HG03575 (cell line): ENCODE results near the gene KANK4.

ENCODE experiments used
- ATAC-seq: cut with Tn5 transposase; IDR thresholded peaks from one replicate; pipeline ENCODE4 v1.9.1; 2021; ENCODE audit not compliant: unreplicated experiment, insufficient number of reproducible peaks, low FRiP score; ENCODE audit errors: extremely low read depth

KANK4 gene

DNA sequence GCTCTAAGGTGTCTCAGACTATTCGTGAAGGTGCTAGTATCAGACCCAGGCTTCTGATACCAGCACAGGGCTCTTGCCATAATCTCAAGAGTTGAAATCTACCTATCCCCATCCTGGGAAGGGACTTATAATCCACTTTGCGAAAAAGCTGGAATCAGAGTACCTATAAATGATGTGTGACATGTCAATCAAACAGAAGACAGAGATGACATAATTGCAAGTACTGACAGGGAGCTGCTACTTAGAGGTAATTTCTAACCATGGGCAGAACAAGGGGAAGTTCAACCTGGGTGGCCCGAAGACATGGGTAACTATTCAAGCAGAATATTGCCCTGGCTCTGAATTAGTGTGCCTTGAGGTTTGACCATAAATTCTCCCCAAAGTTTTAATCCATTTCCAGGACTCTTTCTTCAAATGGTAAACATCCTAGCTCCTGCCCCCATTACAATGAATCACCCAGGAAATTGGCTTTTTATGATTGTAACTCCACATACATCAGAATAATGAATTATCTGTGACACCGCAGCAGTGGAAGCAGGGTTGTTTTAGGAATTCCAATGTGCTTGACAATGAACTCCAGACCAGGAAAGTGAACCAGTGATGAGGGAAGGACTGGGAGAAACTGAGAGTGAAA, 37.2 kb downstream of the KANK4 start:
- ATAC-seq: no peak

DNA sequence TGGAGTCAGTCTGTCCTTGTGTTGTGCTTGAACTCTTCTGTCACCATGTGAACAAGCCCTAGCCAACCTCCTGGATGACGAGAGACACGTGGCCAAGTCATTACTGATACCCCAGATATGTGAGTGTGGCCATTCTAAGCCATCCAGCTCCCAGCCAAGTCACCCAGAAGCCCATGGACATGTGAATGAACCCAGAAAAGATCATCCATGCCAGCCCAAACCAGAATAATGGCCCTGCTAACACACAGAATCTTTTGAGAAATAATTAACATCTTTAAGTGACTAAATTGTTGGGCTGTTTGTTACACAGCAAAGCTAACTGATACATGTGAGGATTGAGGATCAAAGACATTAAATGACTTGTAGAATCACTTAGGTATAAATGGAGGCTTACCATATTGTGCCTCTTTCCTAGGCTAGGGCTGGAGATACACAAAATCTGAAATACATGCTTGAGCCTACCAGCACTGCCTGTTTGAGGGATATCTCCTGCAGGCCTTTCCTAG, 38.2 kb downstream of the KANK4 start:
- ATAC-seq: no peak

DNA sequence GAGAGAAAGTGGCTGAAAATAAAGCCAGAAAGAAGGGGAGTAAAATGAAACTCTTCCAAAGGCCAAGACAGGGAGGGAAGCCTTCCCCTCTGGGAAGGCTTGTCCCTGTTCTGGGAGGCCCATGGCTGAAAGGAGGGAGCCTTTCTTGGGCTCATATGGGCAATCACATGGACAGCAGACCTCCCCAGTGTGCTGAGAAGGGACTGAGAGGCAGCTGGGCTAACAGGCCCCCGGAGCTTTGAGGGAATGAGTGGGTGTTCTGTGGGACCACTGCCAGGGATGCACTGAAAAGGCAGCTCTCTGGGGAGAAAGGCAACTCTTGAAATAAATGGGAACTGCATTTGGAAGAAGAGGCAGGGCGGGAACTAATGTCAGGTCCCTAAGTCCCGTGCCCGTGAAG, 39.1 kb downstream of the KANK4 start:
- ATAC-seq: no peak

DNA sequence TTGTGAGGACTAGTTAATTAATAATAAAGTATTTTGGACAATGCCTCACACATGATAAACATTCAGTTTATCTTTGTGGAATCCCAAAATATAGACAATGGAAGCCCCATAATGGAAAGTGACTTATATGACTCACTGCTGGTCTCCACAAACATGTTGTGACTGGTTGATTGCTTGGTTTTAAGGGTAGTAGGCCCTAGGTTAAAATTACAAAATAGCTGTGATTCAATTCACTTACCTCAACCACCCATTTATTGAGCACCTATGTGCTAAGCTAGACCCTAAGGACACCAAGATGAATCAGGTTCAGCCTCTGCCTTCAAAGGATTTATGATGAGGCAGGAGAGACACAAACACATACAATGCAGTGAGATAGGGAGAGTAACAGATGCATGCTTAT, 42.4 kb downstream of the KANK4 start:
- no peak for ATAC-seq

DNA sequence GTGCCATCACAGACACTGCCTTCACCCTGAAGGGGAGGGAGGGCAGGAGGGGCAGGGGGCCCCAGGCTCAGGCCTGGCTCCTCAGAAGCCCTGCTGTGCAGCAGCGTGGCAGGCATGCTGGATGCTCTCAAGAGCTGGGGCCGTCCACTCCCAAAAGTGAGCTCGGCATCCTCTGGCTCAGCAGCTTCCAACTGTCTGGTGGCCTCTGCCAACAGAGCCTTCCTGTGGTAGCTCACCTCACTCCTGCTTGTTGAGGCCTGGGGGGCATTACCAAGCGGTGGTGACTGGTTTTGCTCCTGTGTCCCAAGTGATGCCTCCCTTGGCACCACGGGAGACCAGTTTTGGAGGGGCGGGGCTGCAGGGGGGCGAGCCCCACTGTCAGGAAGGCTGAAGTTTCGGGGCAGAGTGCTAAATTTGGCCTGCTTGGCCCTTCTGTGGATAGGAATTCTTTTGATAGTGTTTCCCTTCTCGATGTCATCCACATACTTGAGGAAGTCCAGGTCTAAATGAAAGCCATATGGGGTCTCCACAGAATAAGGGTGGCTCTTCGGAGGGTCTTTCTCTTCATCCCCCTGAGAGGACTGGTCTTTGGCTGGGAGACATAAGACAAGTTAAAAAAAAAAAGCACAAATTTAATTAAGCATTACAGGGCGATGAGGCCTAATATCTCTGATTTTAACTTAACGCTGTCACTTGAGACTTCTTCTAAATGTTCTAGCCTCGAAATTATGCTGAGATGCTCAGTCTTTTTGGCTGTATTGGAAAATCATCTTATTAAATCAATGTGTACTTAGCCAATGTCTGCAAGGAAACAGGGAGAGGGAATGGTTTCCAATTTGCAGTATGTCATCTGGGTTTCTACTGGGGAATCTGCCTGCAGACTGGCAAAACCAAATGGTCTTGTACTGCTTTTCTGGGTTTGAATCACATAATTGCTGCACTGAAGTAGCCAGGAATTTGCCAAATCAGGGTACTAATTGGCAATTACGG, 44.4 kb downstream of the KANK4 start:
- no peak for ATAC-seq

DNA sequence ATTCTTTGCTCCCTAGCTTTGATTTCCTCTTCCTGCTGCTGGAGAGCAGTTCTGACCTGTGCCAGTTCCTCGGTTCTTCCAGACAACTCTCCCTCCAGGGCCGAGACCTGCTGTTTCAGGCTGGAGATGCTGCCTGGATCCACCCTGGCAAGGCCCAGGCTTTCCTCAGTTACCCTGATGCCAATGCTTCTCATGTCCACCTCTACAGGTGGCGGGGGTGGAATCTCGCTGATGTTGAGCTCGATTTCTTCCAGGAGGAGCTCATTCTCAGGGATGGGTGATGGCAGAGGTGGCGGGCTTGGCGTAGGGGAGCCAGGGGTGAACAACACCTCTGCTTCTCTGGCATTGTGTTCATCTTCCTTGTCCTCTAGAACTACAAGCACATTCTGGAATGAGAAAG, 45.3 kb downstream of the KANK4 start:
- no peak for ATAC-seq

DNA sequence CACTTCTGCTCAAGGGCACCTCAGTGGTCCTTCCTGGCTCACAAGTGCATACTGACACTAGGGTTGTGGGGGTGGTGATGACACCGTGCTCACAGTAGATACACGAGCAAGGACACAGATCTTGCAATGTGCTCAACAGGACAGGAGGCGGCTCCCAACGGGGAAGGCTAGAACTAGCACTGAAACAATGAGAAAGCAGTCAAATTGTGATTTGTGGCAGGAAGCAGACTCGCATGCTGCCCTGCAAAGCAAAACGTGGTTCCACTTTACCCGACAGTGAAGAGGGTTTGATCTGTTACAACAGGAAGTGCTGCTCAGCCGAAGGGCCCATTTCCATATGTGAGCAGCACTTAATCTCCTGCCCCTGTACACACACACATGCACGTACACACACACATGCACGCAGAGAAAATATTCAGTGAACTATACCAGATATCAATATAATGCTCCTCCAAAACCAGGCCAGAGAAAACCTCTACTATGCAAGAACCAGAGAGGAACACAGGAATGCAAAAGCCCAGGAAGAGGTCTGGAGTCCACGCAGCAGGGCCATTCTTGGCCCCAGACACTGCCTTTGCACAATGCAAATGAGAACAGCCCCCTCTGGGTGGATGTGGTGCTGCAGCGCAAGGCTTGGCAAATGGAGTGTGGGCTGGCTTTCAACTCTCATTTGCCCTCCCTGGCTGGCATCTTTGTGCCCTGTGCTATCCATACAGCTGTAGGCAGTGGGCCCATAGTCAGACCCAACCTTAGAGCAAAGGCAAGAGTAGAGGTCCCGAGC, 47.1 kb downstream of the KANK4 start:
- ATAC-seq: peak; percentile 78

DNA sequence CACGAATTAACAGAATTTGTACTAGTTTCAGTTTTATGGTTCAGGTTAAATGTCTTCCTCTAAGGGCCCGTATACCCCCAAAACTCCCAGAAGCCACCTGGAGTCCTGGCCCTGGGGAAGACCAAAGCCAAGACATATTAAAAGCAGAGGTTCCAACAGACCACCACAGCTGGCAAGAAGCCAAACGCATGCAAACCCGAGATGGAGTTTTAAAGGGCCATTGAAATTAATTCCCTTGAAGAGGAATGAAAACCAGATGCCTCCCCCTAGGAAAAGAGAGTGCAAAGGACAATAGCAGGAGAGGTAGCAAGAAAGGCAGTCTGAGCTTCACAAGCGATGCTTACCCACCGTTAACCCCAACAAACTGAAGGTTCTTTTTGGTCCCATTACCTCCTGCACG, 48.1 kb downstream of the KANK4 start:
- no peak for ATAC-seq

DNA sequence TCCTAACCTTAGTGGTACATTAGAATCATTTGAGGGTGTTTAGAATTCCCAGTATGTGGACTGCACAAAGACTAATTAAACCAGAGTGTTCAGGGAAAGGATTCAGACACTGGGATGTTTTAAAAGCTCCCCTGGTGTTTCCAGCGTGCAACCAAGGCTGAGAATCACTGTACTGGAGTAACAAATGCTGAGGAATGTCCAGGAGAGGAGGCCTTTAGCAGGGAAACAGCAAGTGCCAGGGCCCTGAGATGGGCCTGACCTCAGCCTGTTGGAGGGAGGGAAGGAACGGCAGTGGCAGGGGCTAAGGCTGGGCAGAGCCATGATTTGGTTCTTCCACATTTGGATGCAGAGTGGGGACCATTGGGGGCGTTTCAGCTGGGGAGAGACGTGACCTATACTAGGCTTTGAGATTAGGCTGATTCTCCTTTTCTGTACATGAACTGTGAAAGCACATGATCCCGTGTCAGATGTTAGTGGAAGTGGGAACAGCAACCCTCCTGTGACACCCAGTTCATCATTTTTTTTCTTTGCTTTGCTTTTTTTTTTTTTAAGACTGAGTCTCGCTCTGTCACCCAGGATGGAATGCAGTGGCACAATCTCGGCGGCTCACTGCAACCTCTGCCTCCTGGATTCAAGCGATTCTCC, 49.3 kb downstream of the KANK4 start:
- ATAC-seq: no peak

DNA sequence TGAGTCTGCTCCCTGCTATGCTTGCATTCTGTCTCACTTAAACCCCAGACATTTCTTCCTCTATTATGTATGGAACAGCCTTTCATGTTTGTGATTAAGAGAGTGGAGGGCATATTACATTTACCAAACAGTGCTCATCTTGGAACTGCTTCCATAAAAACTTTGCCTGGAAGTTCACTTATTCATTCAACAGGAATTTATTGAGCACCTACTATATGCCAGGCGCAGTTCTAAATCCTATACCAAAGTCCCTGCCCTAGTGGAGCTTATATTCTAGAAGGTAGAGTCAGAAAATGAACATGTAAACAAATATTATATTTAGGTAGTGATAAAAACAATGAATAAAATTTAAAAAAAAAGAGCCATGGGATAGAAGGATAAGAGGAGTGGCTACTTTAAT, 49.8 kb downstream of the KANK4 start:
- no peak for ATAC-seq

DNA sequence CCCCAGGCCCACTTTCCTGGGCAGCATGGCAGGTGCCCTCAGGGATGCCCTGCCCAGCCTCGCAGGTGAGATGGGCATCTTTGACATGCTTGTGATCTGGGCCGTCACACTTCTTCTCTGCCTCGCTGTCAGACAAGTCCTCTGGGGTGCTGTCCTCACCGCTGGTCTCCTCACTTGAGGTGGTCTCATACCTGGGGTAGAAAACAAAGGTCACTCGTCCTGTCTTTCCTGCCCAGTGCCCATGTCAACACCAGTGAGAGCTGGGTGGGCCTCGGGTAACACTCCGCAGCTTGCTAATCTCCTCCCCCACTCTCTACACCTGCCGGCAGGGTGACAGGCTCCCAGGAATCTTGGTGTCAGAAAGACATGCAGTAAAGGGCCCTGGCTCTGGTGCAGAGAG, 50.9 kb downstream of the KANK4 start:
- no peak for ATAC-seq

DNA sequence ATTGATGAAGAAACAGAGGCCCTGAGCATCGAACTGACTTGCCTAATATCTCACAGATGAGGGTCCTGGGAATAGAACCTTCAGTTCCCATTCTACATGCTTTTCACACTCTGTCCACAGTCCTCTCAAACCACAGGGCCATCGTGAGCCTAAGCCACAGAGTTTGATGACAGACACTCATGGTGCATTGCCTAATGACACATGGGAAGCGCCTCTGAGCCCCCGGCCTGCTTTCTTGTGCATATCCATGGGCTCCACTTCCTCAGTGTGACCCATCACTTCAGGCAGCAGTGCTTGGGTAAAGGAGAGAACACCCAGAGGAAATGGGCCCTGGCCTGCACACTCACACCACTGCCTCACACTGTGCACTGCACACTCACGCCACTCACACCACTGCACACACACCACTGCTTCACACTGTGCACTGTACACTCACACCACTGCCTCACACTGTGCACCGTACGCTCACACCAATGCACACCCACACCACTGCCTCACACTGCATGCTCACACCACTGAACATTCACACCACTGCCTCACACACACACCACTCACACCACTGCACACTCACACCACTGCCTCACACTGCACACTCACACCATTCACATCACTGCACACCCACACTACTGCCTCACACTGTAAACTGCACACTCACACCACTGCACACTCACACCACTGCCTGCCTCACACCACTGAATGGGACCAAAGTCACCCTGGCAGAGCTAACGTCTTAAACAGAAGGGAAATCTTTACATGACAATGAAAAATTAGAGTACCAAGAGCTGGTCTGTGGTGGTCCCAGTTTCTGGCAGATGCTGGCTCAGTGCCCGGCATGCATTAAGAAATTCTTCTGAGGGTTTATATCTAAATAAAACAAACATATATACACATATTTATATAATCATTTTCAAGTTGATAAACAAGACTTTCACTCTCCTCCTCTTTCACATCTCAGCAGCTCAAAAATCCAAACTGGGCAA, 53.0 kb downstream of the KANK4 start:
- no peak for ATAC-seq

DNA sequence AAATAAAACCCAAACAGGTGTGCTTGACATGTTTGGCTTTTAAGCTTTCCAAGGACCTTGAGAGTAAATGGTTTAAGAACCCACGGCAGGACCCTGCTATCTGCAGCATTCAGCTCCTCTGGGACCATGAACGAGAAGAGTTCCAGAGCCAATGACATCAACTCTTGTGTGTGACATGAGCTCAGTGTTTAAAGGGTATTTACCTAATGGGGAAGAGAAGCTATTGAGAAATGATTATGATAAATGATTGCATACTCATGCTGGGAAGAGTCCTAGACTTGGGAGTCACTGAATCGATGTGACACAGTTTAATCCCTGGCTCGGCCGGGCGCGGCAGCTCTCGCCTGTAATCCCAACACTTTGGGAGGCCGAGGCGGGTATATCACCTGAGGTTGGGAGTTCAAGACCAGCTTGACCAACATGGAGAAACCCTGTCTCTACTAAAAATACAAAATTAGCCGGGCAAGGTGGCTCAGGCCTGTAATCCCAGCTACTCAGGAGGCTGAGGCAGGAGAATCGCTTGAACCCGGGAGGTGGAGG, 55.4 kb downstream of the KANK4 start:
- ATAC-seq: no peak

DNA sequence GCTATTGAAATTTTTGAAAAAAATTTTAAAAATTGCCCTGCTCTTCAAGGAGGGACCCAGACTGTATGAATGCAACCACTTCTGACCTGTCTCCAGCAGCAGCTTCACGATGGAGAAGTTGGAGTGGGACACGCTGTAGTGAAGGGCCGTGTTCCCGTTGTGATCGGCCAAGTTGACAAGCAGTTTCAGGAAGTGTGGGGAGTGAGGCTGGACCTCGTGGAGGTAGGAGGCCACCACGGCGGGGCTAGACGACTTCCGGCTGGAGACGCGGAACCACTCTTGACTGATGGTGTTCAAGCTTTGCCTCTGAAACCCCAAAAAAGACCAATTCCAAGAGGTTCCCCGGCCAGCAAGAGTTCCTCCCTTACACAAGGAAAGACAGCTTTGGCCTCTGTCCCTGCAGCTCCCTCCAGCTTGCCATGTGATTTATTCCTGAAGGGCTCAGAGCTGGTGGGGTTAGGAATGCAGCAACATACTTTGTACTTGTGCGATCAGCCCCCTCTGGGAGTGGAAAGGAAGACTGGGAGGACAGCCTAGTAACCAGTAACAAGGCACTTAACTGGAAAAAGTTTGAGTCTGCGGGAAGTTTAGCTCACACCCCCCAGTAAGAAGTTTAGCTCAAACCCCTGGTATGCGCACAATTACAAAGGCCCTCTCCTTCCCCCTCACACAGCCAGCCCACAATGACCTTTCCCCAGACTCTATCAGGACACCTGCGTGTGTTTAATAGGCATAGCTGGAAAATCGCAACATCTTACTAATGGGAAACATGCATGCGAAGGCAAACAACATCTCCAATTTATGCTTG, 56.0 kb downstream of the KANK4 start:
- ATAC-seq: no peak

DNA sequence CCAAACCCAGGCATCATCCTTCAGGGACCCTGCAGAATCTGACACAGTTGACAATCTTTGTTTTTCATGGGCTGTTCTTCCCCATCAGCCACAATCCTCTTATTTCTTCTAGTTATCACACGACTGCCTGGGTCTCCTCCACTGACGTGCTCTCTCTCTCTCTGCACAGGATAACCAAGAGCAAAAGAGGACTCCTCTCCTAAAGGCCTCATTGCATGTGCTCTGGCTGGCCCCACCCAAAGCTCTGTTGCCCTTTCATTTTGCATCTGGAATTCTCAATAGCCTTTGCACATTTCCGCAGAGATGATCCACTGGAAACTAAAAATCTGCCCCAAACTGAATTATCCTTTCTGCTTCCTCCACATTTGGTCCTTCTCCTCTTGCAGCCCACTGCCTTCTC, 58.5 kb downstream of the KANK4 start:
- no peak for ATAC-seq

DNA sequence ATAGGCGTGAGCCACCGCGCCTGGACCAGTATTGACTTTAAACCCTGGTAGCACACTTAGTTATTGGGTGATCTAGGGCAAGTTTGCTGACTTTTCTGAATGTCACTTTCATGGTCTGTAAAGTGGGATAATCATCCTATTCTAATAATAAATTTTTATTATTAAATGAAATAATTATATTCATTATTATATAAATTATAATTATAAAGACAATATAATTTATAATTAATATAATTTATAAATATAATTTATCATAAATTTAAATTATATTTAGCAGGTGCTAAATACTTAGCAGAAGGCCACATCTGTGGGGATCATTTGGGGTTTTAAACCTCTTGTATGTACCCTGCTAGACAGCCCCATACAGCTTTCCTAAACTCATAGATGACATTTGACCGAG, 59.7 kb downstream of the KANK4 start:
- no peak for ATAC-seq

DNA sequence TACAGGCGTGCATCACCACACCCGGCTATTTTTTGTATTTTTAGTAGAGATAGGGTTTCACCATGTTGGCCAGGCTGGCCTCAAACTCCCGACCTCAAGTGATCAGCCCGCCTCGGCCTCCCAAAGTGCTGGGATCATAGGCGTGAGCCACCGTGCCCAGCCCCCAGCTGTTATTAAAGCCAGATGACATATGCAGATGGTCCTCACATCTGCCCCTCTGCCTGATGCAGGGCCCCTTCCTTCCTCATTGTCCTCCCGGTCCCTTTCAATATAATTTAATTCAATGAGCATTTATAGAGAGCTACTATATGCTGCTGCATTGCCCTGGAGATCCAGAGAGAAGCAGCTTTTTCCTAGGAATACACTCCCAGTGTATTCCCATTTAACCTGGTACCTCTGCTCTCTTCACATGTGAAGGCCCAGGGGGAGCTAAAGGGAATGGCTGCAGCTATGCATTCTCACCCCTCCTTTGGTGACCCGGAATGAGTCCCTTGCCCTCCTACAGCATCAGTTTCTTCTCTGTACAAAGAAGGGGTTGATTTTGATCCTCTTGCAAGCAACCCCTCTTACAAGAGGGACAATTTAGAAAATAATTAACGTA, 69.0 kb downstream of the KANK4 start:
- ATAC-seq: no peak
